Thyroid gland (tissue), 4 donors: Measurements from ENCODE around the gene CDH18. TPM values are rescaled to one million over a fixed set of nuclear protein-coding genes. Genes with fewer than 3 reads are reported as not detected.

Source experiments
- DNase-seq, 2 donors: peaks; one replicate each; pipeline ENCODE4 v3.0.0-alpha.2; 2019
- H3K27ac ChIP-seq, 3 donors: fragments of 200-600 bp; sonication (generic); 1 replicate in 2 of 3; 2 replicates in 1 of 3; pipeline ENCODE4 v1.5.1; 2016 to 2019; ENCODE audit warnings: mild to moderate bottlenecking in 1 of 3, moderate library complexity in 1 of 3
- H3K27me3 ChIP-seq: fragments of 200-600 bp; sonication (generic); one replicate; pipeline ENCODE4 v1.5.1; 2019
- H3K36me3 ChIP-seq, 2 donors: fragments of 200-600 bp; sonication (generic); one replicate each; pipeline ENCODE4 v1.5.1; 2016 to 2019
- H3K4me1 ChIP-seq, 2 donors: fragments of 200-600 bp; sonication (generic); one replicate each; pipeline ENCODE4 v1.5.1; 2017 to 2019
- H3K4me3 ChIP-seq, 3 donors: fragments of 200-600 bp; sonication (generic); replicated peaks in 1 of 3; 1 replicate in 2 of 3; 2 replicates in 1 of 3; pipeline ENCODE4 v1.5.1; 2016; ENCODE audit warnings: mild to moderate bottlenecking in 1 of 3
- H3K9me3 ChIP-seq: fragments of 200-600 bp; sonication (generic); one replicate; pipeline ENCODE4 v1.5.1; 2017
- CTCF ChIP-seq, 6 experiments: fragments of 200-600 bp in 3 of 6; fragments of 450-650 bp in 3 of 6; sonication (generic) in 3 of 6; IDR thresholded peaks; one replicate each; pipeline ENCODE4 v1.5.1; 2016 to 2019; ENCODE audit warnings: antibody characterized with exemption in 6 of 6, mild to moderate bottlenecking in 2 of 6, inconsistent platforms in 1 of 6, moderate library complexity in 1 of 6
- POLR2A ChIP-seq, 2 donors: fragments of 450-650 bp; IDR thresholded peaks; one replicate each; pipeline ENCODE4 v1.6.1; 2017; ENCODE audit warnings: antibody characterized with exemption in 2 of 2, mild to moderate bottlenecking in 2 of 2, moderate library complexity in 1 of 2
- WGBS, 2 donors: methylation state at CpG; one replicate each; pipeline ENCODE4 v1.1.5; 2017; 5-methylcytosine and 5-hydroxymethylcytosine counted together
- intact Hi-C: fragments of 100-400 bp; cut with DNase I; formaldehyde crosslinking; loops from one replicate; pipeline ENCODE4 v1.15.1; 2023
- total RNA-seq, 4 donors: library from RNA; depleted of rRNA; stranded (reverse); fragments of >200 nt; gene quantifications; one replicate each; pipeline ENCODE4 v1.2.3, GENCODE V29; 2016

The CDH18 gene
- total RNA-seq, 4 donors from 2014 or later: not detected

DNA sequence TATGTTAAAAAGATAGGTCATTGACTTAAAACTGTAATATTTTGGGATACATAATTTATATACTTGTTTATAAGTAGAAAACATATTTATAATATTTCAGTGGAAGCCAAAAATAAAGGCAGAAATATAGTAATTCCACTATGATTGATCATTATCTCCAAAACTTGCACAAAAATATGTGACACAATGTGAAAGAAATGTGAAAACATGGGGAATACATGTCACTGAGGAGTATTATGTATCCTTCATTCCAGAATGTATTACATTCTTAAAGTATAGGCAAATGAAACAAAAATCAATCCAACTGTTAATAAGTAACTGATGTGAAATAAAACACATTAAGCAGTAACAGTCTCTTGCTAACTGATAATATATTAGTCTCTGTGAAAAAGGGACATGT lies 236.7 kb downstream of the CDH18 start:
- H3K4me3 ChIP-seq: no peak overlapping the region
- no peak overlapping the region for H3K27ac ChIP-seq
- H3K27me3 ChIP-seq: no peaks in the 10 kb centered on the region
- TF ChIP-seq CTCF (IDR thresholded peaks at IDR 0.05): no peak
- TF ChIP-seq POLR2A (IDR thresholded peaks at IDR 0.05): no peak
- intact Hi-C loops: no loop called here
- DNase-seq: no peak
- no peaks in the 10 kb centered on the region for H3K4me1 ChIP-seq
- no peaks in the 10 kb centered on the region for H3K36me3 ChIP-seq
- no peaks in the 10 kb centered on the region for H3K9me3 ChIP-seq

- intact Hi-C loops: no loop called here
- WGBS, 2 donors: 40 to 42% methylated on average over 3 of the region's 3 CpGs
- Histone ChIP-seq H3K27ac (no peak overlapping the region), H3K4me1 (no peaks in the 10 kb centered on the region), H3K9me3 (no peaks in the 10 kb centered on the region), H3K4me3 (no peak overlapping the region), H3K27me3 (no peaks in the 10 kb centered on the region), H3K36me3 (no peaks in the 10 kb centered on the region)
- TF ChIP-seq POLR2A (IDR thresholded peaks at IDR 0.05): no peak
- no peak for DNase-seq
Measured at GRCh38 chr5:19745247-19745646, 242.8 kb downstream of the CDH18 start.

- no peak for DNase-seq
- no peak overlapping the region for H3K4me3 ChIP-seq
- intact Hi-C loops: no loop called here
- H3K27me3 ChIP-seq: no peaks in the 10 kb centered on the region
- WGBS, 2 donors: 76% methylated on average over 1 of the region's 1 CpG
- TF ChIP-seq POLR2A (IDR thresholded peaks at IDR 0.05) (no peak), CTCF (IDR thresholded peaks at IDR 0.05) (no peak)
- no peaks in the 10 kb centered on the region for H3K36me3 ChIP-seq
- H3K27ac ChIP-seq: no peak overlapping the region
- no peaks in the 10 kb centered on the region for H3K4me1 ChIP-seq
- no peaks in the 10 kb centered on the region for H3K9me3 ChIP-seq
Measured at GRCh38 chr5:19739671-19740070, 248.3 kb downstream of the CDH18 start.

GRCh38 chr5:19734776-19735175 lies 253.2 kb downstream of the CDH18 start:
- TF ChIP-seq CTCF (IDR thresholded peaks at IDR 0.05) (no peak), POLR2A (IDR thresholded peaks at IDR 0.05) (no peak)
- no peaks in the 10 kb centered on the region for H3K4me1 ChIP-seq
- no peaks in the 10 kb centered on the region for H3K9me3 ChIP-seq
- no peaks in the 10 kb centered on the region for H3K36me3 ChIP-seq
- no peak overlapping the region for H3K4me3 ChIP-seq
- intact Hi-C loops: no loop called here
- no peak overlapping the region for H3K27ac ChIP-seq
- no peaks in the 10 kb centered on the region for H3K27me3 ChIP-seq
- DNase-seq: no peak
- WGBS, 2 donors: 77 to 78% methylated on average over 1 of the region's 1 CpG

DNA sequence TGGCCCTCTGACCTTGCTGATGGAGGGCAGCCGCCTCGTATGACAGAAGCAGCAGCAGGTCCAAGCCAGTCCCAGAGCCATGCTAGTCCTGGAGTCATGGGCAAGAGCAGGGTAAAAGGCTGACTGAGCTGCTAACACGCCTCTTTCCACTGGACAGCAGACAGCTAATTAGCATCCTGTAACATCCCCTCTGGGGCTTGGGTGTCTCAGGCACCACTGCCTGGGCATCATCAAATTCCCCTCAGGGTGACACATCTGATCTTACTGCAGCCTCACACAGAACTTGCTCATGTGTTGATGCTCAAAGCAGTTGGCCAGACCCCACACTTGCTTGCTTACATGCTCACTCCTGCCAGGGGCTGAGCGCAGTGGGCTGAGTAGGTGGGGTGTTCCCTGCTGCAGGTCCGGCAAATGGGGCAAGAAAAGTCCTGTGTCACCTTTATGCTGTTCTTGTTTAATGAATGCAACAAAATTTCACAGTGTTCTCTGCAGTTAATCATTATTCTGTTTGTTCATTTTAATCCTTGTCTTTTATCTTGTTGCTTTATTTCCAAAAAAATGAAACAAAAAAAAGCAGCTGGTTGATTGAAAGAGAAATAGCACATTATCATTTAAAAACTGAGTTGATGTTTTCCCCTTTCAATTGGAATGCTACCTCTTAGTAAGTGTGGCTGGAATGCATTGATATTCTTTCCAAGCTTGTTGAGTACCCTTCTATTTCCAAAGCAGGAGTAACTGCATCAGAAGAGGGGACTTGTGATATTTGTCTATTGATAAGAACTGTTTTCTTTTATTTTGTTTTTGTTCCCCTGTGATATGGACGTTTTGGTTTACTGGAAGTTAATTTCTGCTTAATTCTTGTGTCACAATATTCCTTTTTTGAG lies 254.1 kb downstream of the CDH18 start:
- Histone ChIP-seq H3K36me3 (no peaks in the 10 kb centered on the region), H3K27me3 (no peaks in the 10 kb centered on the region), H3K9me3 (no peaks in the 10 kb centered on the region), H3K4me1 (no peaks in the 10 kb centered on the region), H3K27ac (no peak overlapping the region), H3K4me3 (no peak overlapping the region)
- no peak for TF ChIP-seq CTCF (IDR thresholded peaks at IDR 0.05)
- TF ChIP-seq POLR2A (IDR thresholded peaks at IDR 0.05): no peak
- intact Hi-C loops: no loop called here
- WGBS, 2 donors: 76 to 80% methylated on average over 6 of the region's 6 CpGs
- no peak for DNase-seq
